Esophagus (tissue), 2 donors: ENCODE data around the gene CDK3. TPM values are rescaled to one million over a fixed set of nuclear protein-coding genes. Genes with fewer than 3 reads are reported as not detected.

Source experiments
- H3K27ac ChIP-seq, 2 donors: one replicate each; pipeline ENCODE4 v1.5.1; 2013; ENCODE audit warnings: low read depth in 2 of 2, mild to moderate bottlenecking in 2 of 2, inconsistent platforms in 1 of 2, low read length in 1 of 2, moderate library complexity in 1 of 2
- H3K27me3 ChIP-seq, 2 donors: one replicate each; pipeline ENCODE4 v1.6.1; 2013; ENCODE audit warnings: low read length in 2 of 2, control low read depth in 1 of 2, mild to moderate bottlenecking in 1 of 2; ENCODE audit not compliant: insufficient read depth in 2 of 2, control insufficient read depth in 1 of 2
- H3K36me3 ChIP-seq, 2 donors: one replicate each; pipeline ENCODE4 v1.6.1; 2013; ENCODE audit warnings: low read length in 1 of 2; ENCODE audit not compliant: control insufficient read depth in 2 of 2, insufficient read depth in 2 of 2
- H3K4me1 ChIP-seq, 2 donors: one replicate each; pipeline ENCODE4 v1.6.1; 2013; ENCODE audit warnings: low read length in 1 of 2; ENCODE audit not compliant: control insufficient read depth in 2 of 2, insufficient read depth in 2 of 2
- H3K4me3 ChIP-seq, 2 donors: one replicate each; pipeline ENCODE4 v1.5.1; 2013; ENCODE audit warnings: low read length in 2 of 2, mild to moderate bottlenecking in 2 of 2, low read depth in 1 of 2, moderate library complexity in 1 of 2
- H3K9me3 ChIP-seq, 2 donors: one replicate each; pipeline ENCODE4 v1.6.1; 2013; ENCODE audit warnings: mild to moderate bottlenecking in 2 of 2, low read depth in 1 of 2, low read length in 1 of 2, moderate library complexity in 1 of 2; ENCODE audit not compliant: control insufficient read depth in 2 of 2, insufficient read depth in 1 of 2
- WGBS, 2 donors: extraction: QIAGEN DNeasy Blood & Tissue Kit; methylation state at CpG; one replicate each; pipeline ENCODE4 v1.1.7; 2013; 5-methylcytosine and 5-hydroxymethylcytosine counted together
- polyA plus RNA-seq, 2 donors: library from polyadenylated mRNA; stranded (reverse); fragments of 200-250 nt; gene quantifications; one replicate each; pipeline ENCODE4 v1.2.3, GENCODE V29; 2013
- donor health status: healthy with polysubstance abuse.
- donor health status: Bipolar disorder and iron deficiency.

Gene CDK3
- polyA plus RNA-seq, 2 donors: 6.5 to 16.2 TPM

- H3K9me3 ChIP-seq: no peaks in the 10 kb centered on the region
- H3K27ac ChIP-seq: no peak overlapping the region
- no peaks in the 10 kb centered on the region for H3K4me1 ChIP-seq
- H3K4me3 ChIP-seq: no peak overlapping the region
- H3K27me3 ChIP-seq: no peaks in the 10 kb centered on the region
- H3K36me3 ChIP-seq: peaks cover 3 to 6% of the 10 kb centered on the region in 2 donors
- WGBS, 2 donors: 77 to 79% methylated on average over 4 of the region's 4 CpGs
Measured at GRCh38 chr17:75987041-75987440, 13.6 kb upstream of the CDK3 start.

- Histone ChIP-seq H3K4me1 (no peaks in the 10 kb centered on the region), H3K36me3 (peaks cover 3 to 9% of the 10 kb centered on the region in 2 donors), H3K27ac (no peak overlapping the region), H3K27me3 (no peaks in the 10 kb centered on the region), H3K4me3 (no peak overlapping the region), H3K9me3 (no peaks in the 10 kb centered on the region)
- 94 to 96% methylated on average over 9 of the region's 9 CpGs for WGBS, 2 donors
Measured at GRCh38 chr17:75991396-75991795, 9.3 kb upstream of the CDK3 start.

GRCh38 chr17:75994802-75995370, 5.8 kb upstream of the CDK3 start:
- H3K9me3 ChIP-seq: no peaks in the 10 kb centered on the region
- no peak overlapping the region for H3K27ac ChIP-seq
- 91 to 94% methylated on average over 5 of the region's 5 CpGs for WGBS, 2 donors
- peaks cover 0 to 10% of the 10 kb centered on the region in 2 donors for H3K4me1 ChIP-seq
- no peak overlapping the region for H3K4me3 ChIP-seq
- H3K27me3 ChIP-seq: no peaks in the 10 kb centered on the region
- H3K36me3 ChIP-seq: peaks cover 3 to 10% of the 10 kb centered on the region in 2 donors

- Histone ChIP-seq H3K27me3 (no peaks in the 10 kb centered on the region), H3K4me3 (no peak overlapping the region), H3K9me3 (no peaks in the 10 kb centered on the region), H3K27ac (no peak overlapping the region), H3K36me3 (peaks cover 3 to 10% of the 10 kb centered on the region in 2 donors), H3K4me1 (peaks cover 0 to 10% of the 10 kb centered on the region in 2 donors)
- WGBS, 2 donors: 85 to 93% methylated on average over 7 of the region's 7 CpGs
Measured at GRCh38 chr17:75995385-75995925, 5.2 kb upstream of the CDK3 start.

- H3K4me3 ChIP-seq: no peak overlapping the region
- no peaks in the 10 kb centered on the region for H3K9me3 ChIP-seq
- peak overlapping the region; percentile 50 to 96 for H3K27ac ChIP-seq
- H3K27me3 ChIP-seq: no peaks in the 10 kb centered on the region
- H3K4me1 ChIP-seq: peaks cover 0 to 10% of the 10 kb centered on the region in 2 donors
- H3K36me3 ChIP-seq: peaks cover 0 to 11% of the 10 kb centered on the region in 2 donors
- WGBS, 2 donors: 30 to 38% methylated on average over 18 of the region's 18 CpGs
Measured at GRCh38 chr17:75996665-75997590, 3.7 kb upstream of the CDK3 start.

GRCh38 chr17:75998327-75998795, 2.3 kb upstream of the CDK3 start:
- H3K9me3 ChIP-seq: no peaks in the 10 kb centered on the region
- 88 to 91% methylated on average over 9 of the region's 9 CpGs for WGBS, 2 donors
- H3K36me3 ChIP-seq: peaks cover 0 to 15% of the 10 kb centered on the region in 2 donors
- peaks cover 0 to 10% of the 10 kb centered on the region in 2 donors for H3K4me1 ChIP-seq
- peak overlapping the region in 1 of 2 donors; percentile 50 for H3K27ac ChIP-seq
- no peak overlapping the region for H3K4me3 ChIP-seq
- no peaks in the 10 kb centered on the region for H3K27me3 ChIP-seq

- WGBS, 2 donors: 53 to 56% methylated on average over 31 of the region's 31 CpGs
Measured at GRCh38 chr17:76000016-76000754, 470 bp upstream of the CDK3 start.

GRCh38 chr17:76002100-76002499, 1.4 kb downstream of the CDK3 start:
- Histone ChIP-seq H3K36me3 (peaks cover 0 to 25% of the 10 kb centered on the region in 2 donors), H3K4me1 (peaks cover 0 to 5% of the 10 kb centered on the region in 2 donors), H3K9me3 (no peaks in the 10 kb centered on the region), H3K4me3 (no peak overlapping the region), H3K27ac (peak overlapping the region in 1 of 2 donors; percentile 53), H3K27me3 (no peaks in the 10 kb centered on the region)
- WGBS, 2 donors: 93 to 95% methylated on average over 12 of the region's 12 CpGs

More at GRCh38 chr17:76000016-76000754, 470 bp upstream of the CDK3 start:
- peaks cover 0 to 10% of the 10 kb centered on the region in 2 donors for H3K4me1 ChIP-seq
- peak overlapping the region; percentile 2 to 78 for H3K27ac ChIP-seq
- no peaks in the 10 kb centered on the region for H3K27me3 ChIP-seq
- H3K4me3 ChIP-seq: no peak overlapping the region
- no peaks in the 10 kb centered on the region for H3K9me3 ChIP-seq
- peaks cover 0 to 21% of the 10 kb centered on the region in 2 donors for H3K36me3 ChIP-seq

GRCh38 chr17:76003915-76004314, 3.3 kb downstream of the CDK3 start:
- H3K36me3 ChIP-seq: peaks cover 0 to 41% of the 10 kb centered on the region in 2 donors
- no peaks in the 10 kb centered on the region for H3K4me1 ChIP-seq
- no peak overlapping the region for H3K27ac ChIP-seq
- H3K4me3 ChIP-seq: no peak overlapping the region
- H3K27me3 ChIP-seq: no peaks in the 10 kb centered on the region
- no peaks in the 10 kb centered on the region for H3K9me3 ChIP-seq
- WGBS, 2 donors: 70 to 78% methylated on average over 6 of the region's 6 CpGs
